ENCODE data around the gene PIGU.

- TF ChIP-seq CTCF (IDR thresholded peaks at IDR 0.05) (no peak), ZFX (IDR thresholded peaks at IDR 0.05; ENCODE audit: borderline replicate concordance) (no peak)
Observed at GRCh38 chr20:34546751-34547181, 130.1 kb downstream of the PIGU start.
